GM19463 (cell line): ENCODE results near the gene SYNE1.
"Not testable (repeated sequence)": the region's sequence is repeated elsewhere in the genome, so short reads cannot be mapped to it uniquely, and the experiment has no call there.

Experiments used
- ATAC-seq: cut with Tn5 transposase; IDR thresholded peaks from one replicate; pipeline ENCODE4 v1.9.1; 2021; ENCODE audit warnings: mild to moderate bottlenecking, moderate library complexity; ENCODE audit not compliant: unreplicated experiment

Gene SYNE1

DNA sequence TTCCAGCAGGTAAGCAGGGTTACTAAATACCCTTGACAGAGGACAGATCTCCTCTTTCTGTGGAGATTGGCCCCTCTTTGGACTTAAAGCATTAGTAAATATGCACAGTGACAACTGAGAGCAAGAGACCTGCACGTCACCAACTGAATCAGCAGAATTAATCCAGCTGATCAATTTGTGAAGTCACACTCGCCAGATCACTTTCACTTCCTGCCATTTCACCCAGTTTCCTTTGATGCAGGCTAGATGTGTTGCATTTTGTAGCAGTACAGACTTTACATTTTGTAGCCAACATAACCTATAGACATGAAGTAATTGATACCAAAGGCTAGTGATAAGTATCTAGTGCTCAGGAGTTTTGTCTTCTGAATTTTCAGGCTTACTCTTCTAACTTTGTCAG lies 11.9 kb downstream of the SYNE1 start:
- ATAC-seq, result no peak

DNA sequence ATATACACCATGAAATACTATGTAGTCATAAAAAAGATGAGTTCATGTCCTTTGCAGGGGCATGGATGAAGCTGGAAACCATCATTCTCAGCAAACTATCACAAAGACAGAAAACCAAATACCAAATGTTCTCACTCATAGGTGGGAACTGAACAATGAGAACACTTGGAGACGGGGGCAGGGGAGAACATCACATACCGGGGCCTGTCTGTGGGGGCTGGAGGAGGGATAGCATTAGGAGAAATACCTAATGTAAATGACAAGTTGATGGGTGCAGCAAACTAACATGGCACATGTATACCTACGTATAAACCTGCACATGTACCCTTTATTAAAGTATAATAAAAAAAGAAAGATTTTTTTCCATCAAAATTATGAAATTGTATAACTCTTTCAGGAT lies 22.4 kb downstream of the SYNE1 start:
- not testable (repeated sequence) for ATAC-seq

DNA sequence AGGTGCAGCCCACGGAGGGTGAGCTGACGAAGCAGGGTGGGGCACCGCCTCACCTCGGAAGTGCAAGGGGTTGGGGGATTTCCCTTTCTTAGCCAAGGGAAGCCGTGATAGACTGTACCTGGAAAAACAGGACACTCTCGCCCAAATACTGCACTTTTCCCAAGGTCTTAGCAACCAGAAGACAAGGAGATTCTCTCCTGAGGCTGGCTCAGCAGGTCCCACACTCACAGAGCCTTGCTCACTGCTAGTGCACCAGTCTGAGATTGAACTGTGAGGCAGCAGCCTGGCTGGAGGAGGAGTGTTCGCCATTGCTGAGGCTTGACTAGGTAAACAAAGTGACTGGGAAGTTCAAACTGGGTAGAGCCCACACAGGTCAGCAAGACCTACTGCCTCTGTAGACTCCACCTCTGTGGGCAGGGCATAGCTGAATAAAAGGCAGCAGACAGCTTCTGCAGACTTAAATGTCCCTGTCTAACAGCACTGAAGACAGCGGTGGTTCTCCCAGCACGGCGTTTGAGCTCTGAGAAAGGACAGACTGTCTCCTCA lies 28.0 kb downstream of the SYNE1 start:
- ATAC-seq, result no peak

DNA sequence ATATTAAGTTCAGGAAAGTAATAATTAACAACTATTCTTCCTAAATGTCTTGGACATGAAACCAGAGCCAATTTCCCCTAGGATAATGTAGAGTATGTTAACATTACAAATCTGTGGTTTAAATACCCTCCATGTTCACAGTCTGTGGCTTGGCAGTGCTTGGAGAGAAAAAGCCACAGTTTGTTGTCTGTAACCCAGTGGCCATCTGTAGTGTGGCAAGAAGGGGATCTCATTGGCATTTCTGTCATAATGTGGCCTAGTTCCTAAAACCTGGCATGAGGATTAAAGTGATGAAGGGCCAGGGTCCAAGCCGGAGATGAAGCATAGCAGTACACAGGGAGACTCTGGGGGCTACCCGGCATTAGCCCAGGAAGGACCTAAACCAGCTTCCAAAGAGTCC lies 31.2 kb downstream of the SYNE1 start:
- ATAC-seq, result no peak

DNA sequence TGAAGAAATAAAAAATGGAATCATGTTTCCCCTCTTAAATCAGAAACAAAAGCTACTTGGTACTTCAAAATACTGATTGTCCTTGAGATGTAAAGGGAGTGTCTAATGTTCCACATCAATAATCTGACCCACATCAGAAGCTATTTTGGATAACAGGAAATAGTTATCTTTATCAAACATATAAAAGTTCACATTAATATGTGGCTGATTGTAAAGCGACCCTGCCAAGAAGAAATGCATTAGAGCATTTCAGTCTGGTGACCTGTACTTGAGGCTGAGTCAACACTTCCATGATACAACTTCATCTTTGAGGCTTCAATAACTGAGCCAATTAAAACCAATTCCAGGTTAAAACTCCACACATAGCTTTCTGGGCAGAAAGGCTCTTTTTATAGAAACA lies 31.8 kb downstream of the SYNE1 start:
- no peak for ATAC-seq

DNA sequence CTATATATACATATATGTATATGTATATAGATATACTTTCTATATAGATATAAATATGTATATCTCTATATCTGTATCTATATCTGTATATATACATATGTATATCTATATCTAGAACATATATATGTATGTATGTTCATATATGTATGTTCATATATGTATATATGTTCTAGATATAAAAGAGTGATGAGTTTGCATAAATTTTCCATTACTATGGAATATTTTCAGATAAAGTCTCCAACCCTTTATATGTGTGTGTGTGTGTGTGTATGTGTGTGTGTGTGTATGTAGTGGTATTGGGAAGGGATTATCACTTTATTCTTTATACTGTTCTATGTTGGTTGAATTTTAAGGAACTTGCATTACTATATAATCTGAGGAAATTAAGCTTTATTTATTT lies 33.3 kb downstream of the SYNE1 start:
- no peak for ATAC-seq

DNA sequence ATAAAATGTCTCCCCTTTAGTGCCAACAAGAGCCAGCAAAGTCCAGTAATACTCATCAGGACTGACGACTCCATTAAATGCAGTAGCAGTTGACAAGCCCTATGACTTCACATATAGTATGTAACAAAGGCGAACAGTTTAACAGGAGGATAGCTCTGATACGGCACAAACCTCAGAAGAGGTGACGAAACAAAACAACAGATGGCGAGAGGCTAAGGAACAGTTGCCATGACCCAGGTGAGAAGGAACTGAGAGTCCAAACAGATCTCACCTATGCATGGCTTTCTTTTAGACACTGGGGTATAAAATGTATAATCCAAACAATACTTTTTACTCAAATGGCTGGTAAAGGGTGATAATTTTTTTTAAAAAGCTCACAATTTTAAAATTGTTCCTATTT lies 37.1 kb downstream of the SYNE1 start:
- ATAC-seq, result no peak

DNA sequence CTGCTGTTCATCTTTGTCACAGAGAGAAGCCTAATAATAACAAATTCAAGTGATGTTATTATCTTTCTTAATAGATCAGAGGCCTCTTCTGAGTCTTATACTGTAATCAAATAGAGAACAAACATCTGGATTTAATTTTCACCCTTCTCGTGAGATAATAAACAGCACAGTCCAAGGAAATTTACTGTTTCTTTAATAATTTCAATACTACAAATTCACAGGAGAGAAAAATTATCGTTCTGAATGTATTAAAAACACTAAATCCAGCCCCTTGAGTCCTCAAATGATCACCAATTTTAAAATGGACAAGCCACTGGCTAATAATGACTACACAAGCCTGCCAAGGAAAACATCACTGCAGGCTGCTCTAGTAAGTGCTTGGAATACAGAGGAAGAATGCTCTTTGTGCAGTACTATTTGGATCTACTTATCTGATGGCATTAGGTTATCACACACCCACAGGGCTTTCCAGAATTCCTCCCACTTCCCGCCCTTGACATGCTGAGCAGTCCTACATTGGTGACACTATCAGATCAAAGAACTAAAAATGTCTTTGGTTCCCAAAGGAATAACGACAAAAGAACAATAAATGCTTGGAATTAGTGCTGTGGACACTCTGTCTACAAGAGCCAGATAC lies 38.1 kb downstream of the SYNE1 start:
- ATAC-seq, result no peak

DNA sequence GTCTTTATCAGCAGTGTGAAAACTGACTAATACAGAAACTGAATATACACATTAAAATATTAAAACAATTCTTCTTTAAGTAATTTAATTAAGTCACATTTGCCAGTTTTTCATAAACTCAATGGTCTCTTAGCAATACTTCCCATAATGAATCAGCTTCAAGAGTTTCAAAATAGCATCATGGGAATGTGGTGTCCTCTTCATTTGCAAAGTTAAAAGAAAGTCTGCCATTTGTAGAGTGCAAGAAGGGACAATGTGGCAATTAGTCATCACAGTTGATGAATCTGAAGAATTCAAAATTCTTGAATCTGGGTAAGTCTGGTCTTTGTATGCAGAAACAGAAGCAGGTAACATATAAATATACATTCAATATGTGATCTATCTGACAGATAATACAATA lies 38.7 kb downstream of the SYNE1 start:
- no peak for ATAC-seq

DNA sequence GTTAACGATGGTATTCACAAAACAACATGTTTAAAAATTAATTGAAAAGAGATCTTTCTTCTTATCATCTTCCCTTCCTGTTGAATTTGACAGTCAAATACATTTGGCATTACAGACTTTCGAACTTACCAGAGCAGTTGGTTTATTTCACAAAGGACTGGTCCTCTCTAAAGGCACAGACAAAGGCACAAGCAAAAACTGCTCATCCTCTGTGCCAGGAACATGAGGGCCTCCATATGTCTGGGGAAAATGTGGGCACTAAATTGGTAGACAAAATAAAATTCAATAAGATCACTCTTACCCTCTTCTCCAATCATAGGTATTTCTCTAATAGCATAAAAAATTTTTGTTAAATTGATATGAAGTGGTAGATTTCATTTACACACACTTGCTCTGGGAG lies 40.4 kb downstream of the SYNE1 start:
- ATAC-seq, result no peak

DNA sequence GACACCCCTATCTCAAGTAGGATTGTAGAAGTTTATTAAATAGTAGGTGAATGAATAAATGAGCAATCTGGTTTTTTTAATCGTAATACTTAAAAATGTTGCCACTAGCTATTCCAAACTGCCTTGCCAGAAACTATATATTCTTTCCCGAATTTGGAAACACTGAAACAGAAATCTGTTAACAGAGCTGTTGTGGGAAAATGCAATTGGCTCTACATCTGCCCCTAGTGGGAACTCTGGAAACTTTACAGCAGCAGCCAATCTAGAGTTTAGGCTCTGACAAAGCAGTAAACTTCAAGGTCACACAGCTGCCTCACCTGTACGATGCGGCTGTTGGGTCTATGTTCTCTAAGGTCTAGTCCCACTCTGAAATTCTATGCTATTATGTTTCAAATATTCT lies 41.7 kb downstream of the SYNE1 start:
- ATAC-seq, result no peak

DNA sequence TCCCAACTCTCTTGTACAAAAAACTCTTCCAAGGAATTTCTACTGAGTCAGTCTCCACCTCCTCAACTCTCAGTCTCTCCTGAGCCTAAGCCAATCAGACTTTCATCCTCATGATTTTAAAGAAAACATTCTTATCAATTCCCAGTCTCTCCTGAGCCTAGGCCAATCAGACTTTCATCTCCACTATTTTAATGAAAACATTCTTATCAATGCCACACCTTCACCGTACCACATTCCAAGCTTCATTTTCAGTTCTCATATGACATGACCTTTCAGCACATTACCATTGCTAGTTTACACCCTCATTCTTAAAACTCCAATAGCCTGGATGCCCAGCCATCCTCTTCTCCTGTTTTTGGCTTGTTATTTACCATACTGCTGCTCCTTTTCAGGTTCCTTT lies 42.5 kb downstream of the SYNE1 start:
- ATAC-seq, result no peak

DNA sequence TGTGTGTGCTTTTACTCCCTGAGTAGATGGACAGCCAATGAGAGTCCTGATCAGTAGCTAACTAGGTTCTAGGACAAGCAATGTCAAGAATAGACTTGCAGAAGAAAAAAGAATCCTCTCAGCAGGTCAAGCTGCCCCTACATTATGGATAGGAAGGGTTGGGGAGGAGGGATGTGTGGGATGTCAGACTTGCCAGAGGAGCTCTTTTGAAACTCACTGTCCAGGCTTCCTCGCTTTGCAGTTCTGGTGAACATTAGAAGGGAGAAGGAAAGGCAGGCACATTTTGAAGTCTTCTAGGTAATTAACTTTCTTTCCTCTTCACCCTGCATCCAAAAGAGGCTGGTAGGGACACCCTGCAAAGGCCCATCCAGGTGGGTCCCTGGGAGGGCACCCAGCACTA lies 48.7 kb downstream of the SYNE1 start:
- no peak for ATAC-seq

DNA sequence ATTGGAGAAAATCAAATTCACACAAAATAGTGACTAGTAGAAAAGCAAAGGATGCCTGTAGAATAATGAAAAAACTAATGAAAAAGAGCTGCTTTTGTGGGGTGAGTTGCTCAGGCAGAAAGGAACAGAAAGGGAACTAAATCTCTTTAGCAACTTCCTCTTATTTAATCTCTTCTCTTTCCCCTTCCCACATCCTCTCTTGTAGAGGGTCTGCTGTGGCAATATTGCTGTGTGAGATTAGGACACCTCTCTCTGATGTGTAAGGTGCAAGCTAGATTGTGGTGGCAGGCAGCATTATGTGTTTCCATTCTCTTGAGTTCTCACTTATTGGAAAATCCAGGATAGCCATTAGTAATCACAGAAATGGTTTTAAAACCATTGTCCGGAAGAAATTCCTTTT lies 49.7 kb downstream of the SYNE1 start:
- ATAC-seq, result no peak

DNA sequence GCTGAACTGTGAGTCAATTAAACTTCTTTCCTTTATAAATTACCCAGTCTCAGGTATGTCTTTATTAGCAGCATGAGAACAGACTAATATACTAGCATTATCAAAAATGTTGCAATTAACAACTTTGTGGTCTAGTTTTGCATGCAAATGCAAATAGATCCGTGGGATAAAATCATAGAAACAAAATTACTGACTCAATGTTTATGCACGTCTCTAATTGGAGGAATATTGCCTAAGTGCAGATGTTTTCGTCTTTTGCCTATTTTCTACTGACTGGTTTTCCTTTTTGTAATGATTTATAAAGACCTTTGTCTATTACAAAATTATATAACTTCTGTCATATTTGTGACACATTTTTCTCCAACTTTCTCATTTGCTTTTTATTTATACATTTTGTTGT lies 51.9 kb downstream of the SYNE1 start:
- ATAC-seq, result no peak

DNA sequence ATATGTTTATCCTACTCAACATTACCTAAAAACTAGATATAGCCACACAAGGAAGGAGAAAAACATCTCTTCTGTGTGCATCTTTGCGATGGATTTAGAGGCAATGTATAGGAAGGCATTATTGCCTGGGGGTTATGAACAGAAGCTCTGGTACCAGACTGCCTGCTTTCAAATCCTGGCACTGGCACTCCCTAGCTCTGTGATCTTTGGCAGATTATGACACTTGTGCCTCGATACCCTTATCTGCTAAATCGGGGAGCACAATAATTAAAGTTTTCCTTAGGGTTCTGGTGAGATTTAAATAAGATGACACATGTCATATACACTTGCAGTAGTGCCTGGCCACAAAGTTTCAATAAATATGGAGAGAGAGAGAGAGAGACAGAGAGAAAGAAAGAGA lies 53.3 kb downstream of the SYNE1 start:
- ATAC-seq, result no peak

DNA sequence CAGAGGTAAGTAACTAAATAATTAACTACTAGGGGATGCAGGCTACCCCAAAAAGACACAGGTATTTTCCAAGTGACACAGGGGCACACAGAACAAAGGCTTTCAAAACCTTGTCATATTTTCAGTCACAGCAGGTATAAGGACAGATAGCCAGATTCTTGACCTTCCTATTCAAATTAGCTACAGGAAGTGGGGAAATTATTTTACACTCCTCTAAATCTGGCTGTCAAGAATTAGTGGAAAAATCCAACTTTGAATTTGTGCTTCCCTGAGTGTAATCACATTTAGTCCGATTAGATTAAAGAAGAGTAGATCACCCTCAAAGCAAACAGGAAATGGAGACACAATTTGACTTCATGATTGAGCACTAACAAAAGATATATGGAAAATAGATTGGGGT lies 60.6 kb downstream of the SYNE1 start:
- ATAC-seq, result no peak

DNA sequence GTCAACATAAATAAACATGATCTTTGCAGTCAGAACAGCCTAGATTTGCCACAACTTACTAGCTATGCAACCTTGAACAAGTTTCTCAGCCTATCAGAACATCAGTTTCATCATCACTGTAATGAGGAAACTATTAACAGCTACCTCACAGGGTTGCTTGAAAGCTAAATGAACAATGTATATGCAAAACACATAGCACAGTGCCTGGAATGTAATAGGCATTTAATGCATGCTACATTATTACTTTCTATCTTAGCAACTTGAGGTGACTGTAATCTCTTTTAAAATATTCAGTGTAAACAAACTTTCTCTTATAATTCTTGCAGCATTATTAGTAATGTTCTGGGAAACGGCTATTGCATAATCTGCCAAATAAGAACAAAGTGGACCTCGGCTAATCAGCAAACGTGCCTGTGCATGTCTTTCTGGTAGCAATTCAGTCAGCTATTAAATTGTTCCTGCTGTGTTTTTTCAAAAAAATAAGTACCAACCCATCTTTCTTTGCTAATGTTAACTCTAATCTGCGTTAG lies 61.5 kb downstream of the SYNE1 start:
- no peak for ATAC-seq

DNA sequence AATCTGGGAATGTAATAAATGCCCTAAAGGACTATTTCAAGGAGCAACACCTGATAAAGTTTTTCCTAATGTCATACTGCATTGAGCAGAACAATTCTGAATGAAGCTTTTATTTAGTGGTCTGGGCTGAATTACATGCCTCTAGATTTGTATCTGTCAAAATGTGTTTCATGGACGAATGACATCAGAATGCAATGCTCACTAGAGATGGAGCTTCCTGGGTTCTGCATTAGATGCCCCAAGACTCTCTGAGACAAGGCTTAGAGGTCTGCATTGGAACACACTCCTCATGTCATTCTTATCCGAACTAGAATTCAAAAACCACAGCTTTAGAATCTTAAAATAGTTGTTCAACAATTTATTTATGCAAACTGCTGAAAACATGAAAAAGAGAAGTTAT lies 62.0 kb downstream of the SYNE1 start:
- no peak for ATAC-seq

DNA sequence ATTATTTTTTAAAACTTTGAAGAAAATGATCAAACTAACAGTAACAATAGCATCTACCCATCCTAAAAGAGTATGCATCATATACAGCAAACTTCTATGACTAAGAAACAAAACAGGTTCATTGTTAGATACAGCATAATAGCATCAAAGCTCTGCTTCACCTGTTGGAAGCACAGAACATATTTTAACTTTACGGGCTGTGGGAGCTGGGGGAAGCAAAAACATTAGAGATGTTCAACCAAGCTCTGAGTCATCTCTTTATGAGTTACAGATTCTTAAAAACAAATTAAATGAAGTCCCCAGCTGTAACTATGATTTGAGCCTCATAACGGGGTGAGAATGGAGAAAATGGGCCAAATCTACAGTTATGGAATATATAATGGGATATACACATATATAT lies 63.4 kb downstream of the SYNE1 start:
- ATAC-seq, result no peak

DNA sequence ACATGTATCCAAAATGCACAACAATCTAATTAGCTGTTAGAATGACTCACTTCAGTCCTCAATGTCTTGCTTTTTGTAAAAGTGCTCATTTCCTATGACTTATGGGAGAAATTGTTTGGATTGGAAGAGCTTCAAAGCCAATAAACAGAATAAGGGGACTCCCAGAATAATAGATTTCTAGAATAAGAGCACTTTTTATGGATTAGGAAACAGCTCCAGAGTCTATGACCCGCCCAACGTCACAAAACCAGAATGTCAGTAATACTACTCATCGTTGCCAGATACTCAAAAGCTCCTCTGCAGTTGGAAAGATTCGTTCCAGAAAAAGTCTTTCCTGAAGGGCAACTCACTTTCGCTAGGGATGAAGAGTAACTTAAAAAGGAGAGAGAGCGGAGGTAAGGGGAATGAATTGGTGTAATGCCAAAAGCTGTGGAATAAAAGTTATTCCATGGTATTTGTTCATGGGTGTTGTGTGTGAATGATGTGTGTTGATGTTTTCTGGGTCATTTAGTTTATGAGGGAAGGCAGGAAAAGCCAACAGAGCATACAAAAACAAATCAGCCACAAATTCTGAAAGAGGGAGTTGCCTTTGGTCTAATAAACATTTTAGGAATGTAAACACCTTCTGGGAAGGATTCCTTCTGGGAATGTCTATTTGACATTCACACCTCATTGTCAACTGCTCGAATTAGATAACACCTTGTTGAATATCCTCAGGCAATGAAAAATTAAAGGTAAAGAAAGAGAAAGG lies 64.6 kb downstream of the SYNE1 start:
- ATAC-seq, result no peak

DNA sequence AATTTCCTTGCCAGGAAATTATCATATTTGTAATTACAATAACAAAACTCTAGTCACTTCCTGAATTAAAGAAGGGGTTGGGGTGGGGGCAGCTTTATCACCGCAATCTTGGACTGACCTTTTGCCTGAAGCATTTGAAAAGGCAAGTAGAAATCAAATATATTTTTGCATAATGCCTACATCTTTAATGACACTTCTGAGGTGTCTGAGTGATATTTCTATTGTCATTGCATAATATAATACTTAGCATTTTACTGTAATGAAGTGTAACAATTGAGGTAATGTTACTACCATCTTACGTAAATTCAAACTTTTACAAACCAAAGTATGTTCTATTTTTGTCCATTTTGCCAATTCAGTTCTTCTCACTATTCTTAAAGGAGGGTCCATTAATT lies 65.2 kb downstream of the SYNE1 start:
- no peak for ATAC-seq
